ENCODE results near the gene PTPRD.

Gene PTPRD

DNA sequence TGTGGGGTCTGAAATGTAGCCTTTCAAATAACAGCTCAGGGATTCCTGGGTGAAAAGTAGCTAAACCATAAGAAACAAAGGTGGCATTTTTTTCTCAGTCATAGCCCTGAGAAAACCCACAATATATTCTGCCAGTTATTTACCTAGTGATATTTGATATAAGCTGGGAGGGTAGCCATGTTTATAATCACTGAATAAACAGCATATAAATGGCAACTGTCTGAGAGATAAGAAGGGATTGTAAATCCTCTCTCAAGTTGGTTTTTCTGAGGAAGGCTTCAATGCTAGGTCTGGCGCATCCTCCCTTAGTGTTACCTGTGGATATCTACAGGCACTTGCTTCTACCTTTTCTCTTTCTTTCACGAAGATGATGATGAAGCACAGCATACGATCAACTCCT lies 1732.7 kb downstream of the PTPRD start:
- no peak for TF ChIP-seq POLR2AphosphoS5 (IDR thresholded peaks at IDR 0.05; ENCODE audit: low read depth, low read length)
- TF ChIP-seq SIN3A (IDR thresholded peaks at IDR 0.05; ENCODE audit: borderline replicate concordance, insufficient read depth, low read length) = no peak
- no peak for TF ChIP-seq TAF1 (IDR thresholded peaks at IDR 0.05; ENCODE audit: borderline replicate concordance, insufficient read depth, low read length)
- TF ChIP-seq FOXP2 (optimal IDR thresholded peaks at IDR 0.05; ENCODE audit: borderline replicate concordance, extremely low read depth, extremely low read length, insufficient read depth) = no peak
- TF ChIP-seq, protein P1, sequence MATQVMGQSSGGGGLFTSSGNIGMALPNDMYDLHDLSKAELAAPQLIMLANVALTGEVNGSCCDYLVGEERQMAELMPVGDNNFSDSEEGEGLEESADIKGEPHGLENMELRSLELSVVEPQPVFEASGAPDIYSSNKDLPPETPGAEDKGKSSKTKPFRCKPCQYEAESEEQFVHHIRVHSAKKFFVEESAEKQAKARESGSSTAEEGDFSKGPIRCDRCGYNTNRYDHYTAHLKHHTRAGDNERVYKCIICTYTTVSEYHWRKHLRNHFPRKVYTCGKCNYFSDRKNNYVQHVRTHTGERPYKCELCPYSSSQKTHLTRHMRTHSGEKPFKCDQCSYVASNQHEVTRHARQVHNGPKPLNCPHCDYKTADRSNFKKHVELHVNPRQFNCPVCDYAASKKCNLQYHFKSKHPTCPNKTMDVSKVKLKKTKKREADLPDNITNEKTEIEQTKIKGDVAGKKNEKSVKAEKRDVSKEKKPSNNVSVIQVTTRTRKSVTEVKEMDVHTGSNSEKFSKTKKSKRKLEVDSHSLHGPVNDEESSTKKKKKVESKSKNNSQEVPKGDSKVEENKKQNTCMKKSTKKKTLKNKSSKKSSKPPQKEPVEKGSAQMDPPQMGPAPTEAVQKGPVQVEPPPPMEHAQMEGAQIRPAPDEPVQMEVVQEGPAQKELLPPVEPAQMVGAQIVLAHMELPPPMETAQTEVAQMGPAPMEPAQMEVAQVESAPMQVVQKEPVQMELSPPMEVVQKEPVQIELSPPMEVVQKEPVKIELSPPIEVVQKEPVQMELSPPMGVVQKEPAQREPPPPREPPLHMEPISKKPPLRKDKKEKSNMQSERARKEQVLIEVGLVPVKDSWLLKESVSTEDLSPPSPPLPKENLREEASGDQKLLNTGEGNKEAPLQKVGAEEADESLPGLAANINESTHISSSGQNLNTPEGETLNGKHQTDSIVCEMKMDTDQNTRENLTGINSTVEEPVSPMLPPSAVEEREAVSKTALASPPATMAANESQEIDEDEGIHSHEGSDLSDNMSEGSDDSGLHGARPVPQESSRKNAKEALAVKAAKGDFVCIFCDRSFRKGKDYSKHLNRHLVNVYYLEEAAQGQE (IDR thresholded peaks at IDR 0.05; ENCODE audit: insufficient read depth in 1 of 2, low read depth in 2 of 2, low read length in 2 of 2) = no peak

DNA sequence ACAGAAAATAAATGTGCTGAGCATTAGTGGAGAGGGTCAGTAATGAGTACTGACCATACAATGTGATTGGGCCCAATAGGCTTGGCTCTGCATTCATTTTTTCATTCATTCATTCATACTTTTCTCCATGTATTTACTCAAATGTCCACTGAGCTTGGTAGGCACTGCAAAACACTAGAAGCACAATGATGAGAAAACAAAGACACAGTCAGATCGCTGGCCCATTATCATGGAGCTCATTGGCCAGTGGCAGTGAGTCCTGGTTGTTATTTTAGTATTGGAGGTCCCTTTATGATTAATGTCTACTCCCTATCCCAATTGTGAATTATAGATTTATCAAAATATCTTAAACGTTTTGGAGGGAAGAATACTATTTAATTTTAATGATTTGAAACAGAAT lies 1733.5 kb downstream of the PTPRD start:
- TF ChIP-seq FOXP2 (optimal IDR thresholded peaks at IDR 0.05; ENCODE audit: borderline replicate concordance, extremely low read depth, extremely low read length, insufficient read depth) (no peak), SIN3A (IDR thresholded peaks at IDR 0.05; ENCODE audit: borderline replicate concordance, insufficient read depth, low read length) (no peak), POLR2AphosphoS5 (IDR thresholded peaks at IDR 0.05; ENCODE audit: low read depth, low read length) (no peak), TAF1 (IDR thresholded peaks at IDR 0.05; ENCODE audit: borderline replicate concordance, insufficient read depth, low read length) (no peak)
- TF ChIP-seq, protein P1 (IDR thresholded peaks at IDR 0.05; ENCODE audit: insufficient read depth in 1 of 2, low read depth in 2 of 2, low read length in 2 of 2) = no peak

DNA sequence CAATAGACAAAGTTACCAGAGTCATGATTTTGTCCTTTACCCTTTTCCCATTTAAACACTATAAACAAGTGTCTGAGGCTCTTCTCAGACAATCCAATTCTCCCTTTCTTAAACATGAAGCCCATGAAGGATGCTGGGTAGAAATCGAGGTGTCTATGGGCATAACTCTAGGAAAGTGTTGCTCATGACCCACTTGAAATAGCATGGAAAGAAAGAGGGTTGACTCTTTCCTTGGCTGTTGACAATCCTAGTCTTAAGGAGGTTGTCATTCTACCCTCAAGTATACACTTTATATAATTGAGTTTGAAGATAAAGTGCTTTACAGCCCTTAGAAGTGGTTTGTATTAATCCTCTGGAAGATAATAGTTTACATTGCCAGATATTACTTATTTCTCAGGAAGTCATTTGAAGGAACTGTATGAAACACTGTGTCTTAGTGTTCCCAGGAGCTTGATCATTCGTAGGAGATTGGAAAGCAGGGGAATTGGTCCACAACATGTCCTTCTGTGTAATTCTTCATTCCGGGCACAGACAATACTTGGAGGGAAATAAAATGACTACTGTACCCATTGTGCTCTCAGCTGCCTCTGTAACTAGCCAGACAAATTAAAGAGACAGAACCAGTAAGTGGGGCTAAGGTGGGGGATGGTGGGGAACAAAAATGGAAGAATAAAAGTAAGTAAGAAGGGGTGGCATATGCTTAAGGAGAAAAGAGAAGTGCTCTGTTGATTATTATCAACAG lies 1734.9 kb downstream of the PTPRD start:
- no peak for TF ChIP-seq POLR2AphosphoS5 (IDR thresholded peaks at IDR 0.05; ENCODE audit: low read depth, low read length)
- TF ChIP-seq FOXP2 (optimal IDR thresholded peaks at IDR 0.05; ENCODE audit: borderline replicate concordance, extremely low read depth, extremely low read length, insufficient read depth) = no peak
- no peak for TF ChIP-seq TAF1 (IDR thresholded peaks at IDR 0.05; ENCODE audit: borderline replicate concordance, insufficient read depth, low read length)
- TF ChIP-seq, protein P1 (IDR thresholded peaks at IDR 0.05; ENCODE audit: insufficient read depth in 1 of 2, low read depth in 2 of 2, low read length in 2 of 2) = no peak
- no peak for TF ChIP-seq SIN3A (IDR thresholded peaks at IDR 0.05; ENCODE audit: borderline replicate concordance, insufficient read depth, low read length)

DNA sequence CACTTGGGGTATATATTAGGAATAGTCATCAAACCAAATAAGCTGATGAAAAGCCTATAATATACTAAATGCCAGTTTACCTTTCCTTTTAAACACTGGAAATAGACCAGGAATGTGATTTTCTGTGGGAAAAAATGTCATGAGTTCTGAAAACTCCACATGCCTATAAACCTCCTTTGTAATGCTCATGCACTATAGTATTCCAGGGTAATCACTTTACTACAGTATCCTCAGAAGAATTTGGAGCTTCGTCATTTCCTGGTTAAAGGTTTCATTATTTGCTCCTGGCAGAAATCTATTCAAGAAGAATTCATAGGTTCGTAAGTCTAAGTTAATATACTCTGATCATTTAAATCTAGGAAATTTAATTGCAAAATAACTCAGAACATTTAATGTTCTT lies 1736.5 kb downstream of the PTPRD start:
- TF ChIP-seq FOXP2 (optimal IDR thresholded peaks at IDR 0.05; ENCODE audit: borderline replicate concordance, extremely low read depth, extremely low read length, insufficient read depth) = no peak
- no peak for TF ChIP-seq SIN3A (IDR thresholded peaks at IDR 0.05; ENCODE audit: borderline replicate concordance, insufficient read depth, low read length)
- no peak for TF ChIP-seq POLR2AphosphoS5 (IDR thresholded peaks at IDR 0.05; ENCODE audit: low read depth, low read length)
- TF ChIP-seq, protein P1 (IDR thresholded peaks at IDR 0.05; ENCODE audit: insufficient read depth in 1 of 2, low read depth in 2 of 2, low read length in 2 of 2) = no peak
- no peak for TF ChIP-seq TAF1 (IDR thresholded peaks at IDR 0.05; ENCODE audit: borderline replicate concordance, insufficient read depth, low read length)

All from PFSK-1 (cell line).